HEK293 (cell line): ENCODE results near the gene MELK.

Source experiments
- CTCF ChIA-PET: fragments of 350-600 bp; formaldehyde crosslinking; extraction: SDS; loops from one replicate; lab custom pipeline; 2021; ENCODE audit warnings: antibody characterized with exemption; lab: Yijun Ruan, JAX
- POLR2A ChIA-PET: fragments of 300-600 bp; formaldehyde crosslinking; extraction: SDS; loops from one replicate; lab custom pipeline; 2020; ENCODE audit warnings: antibody characterized with exemption, inconsistent platforms; lab: Yijun Ruan, JAX
- H3K27ac ChIP-seq: fragments of 200-500 bp; sonication (Bioruptor generic); 2 replicates; pipeline ENCODE4 v1.5.1; 2014; ENCODE audit warnings: low read depth, low read length, control low read depth, inconsistent platforms; ENCODE audit errors: extremely low read depth
- H3K36me3 ChIP-seq, 2 experiments: fragments of 200-500 bp in 1 of 2; sonication (Bioruptor generic) in 1 of 2; 1 replicate in 1 of 2; 2 replicates in 1 of 2; pipeline ENCODE4 v1.5.1; 2014 to 2017; ENCODE audit warnings: inconsistent platforms in 2 of 2, low read length in 2 of 2; ENCODE audit not compliant: control insufficient read depth in 2 of 2, insufficient read depth in 1 of 2
- H3K4me1 ChIP-seq: fragments of 200-500 bp; sonication (Bioruptor generic); 2 replicates; pipeline ENCODE4 v1.5.1; 2014; ENCODE audit warnings: mild to moderate bottlenecking, low read length, inconsistent platforms; ENCODE audit not compliant: control insufficient read depth, insufficient read depth
- H3K4me3 ChIP-seq: 2 replicates; pipeline ENCODE4 v1.5.1; 2011; ENCODE audit warnings: low read depth, mild to moderate bottlenecking, control low read depth, low read length, moderate library complexity
- H3K9me3 ChIP-seq: fragments of 200-500 bp; sonication (Bioruptor generic); 2 replicates; pipeline ENCODE4 v1.5.1; 2014; ENCODE audit warnings: low read depth, low read length, inconsistent platforms; ENCODE audit not compliant: control insufficient read depth, insufficient read depth
- GLIS1 ChIP-seq: fragments of 450-650 bp; formaldehyde crosslinking; IDR thresholded peaks from 2 replicates; pipeline ENCODE4 v1.5.1; 2016; ENCODE audit warnings: missing biosample characterization, missing genetic modification characterization
- GLIS2 ChIP-seq: fragments of 450-650 bp; formaldehyde crosslinking; IDR thresholded peaks from 2 replicates; pipeline ENCODE4 v1.5.1; 2016; ENCODE audit warnings: missing biosample characterization, missing genetic modification characterization
- KLF10 ChIP-seq: fragments of 450-650 bp; IDR thresholded peaks from 2 replicates; pipeline ENCODE4 v1.5.1; 2018; ENCODE audit warnings: missing biosample characterization, mild to moderate bottlenecking, missing genetic modification characterization
- KLF9 ChIP-seq: fragments of 450-650 bp; formaldehyde crosslinking; IDR thresholded peaks from 2 replicates; pipeline ENCODE4 v1.5.1; 2016; ENCODE audit warnings: missing biosample characterization, missing genetic modification characterization, low read depth
- RBAK ChIP-seq: fragments of 450-650 bp; formaldehyde crosslinking; IDR thresholded peaks from 2 replicates; pipeline ENCODE4 v1.5.1; 2016; ENCODE audit warnings: missing biosample characterization, missing genetic modification characterization
- SP3 ChIP-seq: fragments of 450-650 bp; formaldehyde crosslinking; IDR thresholded peaks from 2 replicates; pipeline ENCODE4 v1.5.1; 2016; ENCODE audit warnings: missing biosample characterization, missing genetic modification characterization
- YY2 ChIP-seq: fragments of 450-650 bp; formaldehyde crosslinking; IDR thresholded peaks from 2 replicates; pipeline ENCODE4 v1.5.1; 2016; ENCODE audit warnings: missing biosample characterization, missing genetic modification characterization
- ZBTB20 ChIP-seq: fragments of 450-650 bp; formaldehyde crosslinking; IDR thresholded peaks from 2 replicates; pipeline ENCODE4 v1.5.1; 2016; ENCODE audit warnings: missing biosample characterization, missing genetic modification characterization
- ZBTB21 ChIP-seq: fragments of 450-650 bp; formaldehyde crosslinking; IDR thresholded peaks from 2 replicates; pipeline ENCODE4 v1.5.1; 2017; ENCODE audit warnings: missing biosample characterization, missing genetic modification characterization
- ZFHX2 ChIP-seq: fragments of 450-650 bp; formaldehyde crosslinking; conservative IDR thresholded peaks from 2 replicates; pipeline ENCODE4 v1.5.1; 2016; ENCODE audit warnings: missing biosample characterization, missing genetic modification characterization
- ZNF138 ChIP-seq: fragments of 450-650 bp; formaldehyde crosslinking; IDR thresholded peaks from 2 replicates; pipeline ENCODE4 v1.5.1; 2016; ENCODE audit warnings: missing biosample characterization, missing genetic modification characterization, borderline replicate concordance
- ZNF16 ChIP-seq: fragments of 450-650 bp; formaldehyde crosslinking; IDR thresholded peaks from 2 replicates; pipeline ENCODE4 v1.5.1; 2016; ENCODE audit warnings: low read depth, missing biosample characterization, missing genetic modification characterization
- ZNF211 ChIP-seq: fragments of 450-650 bp; formaldehyde crosslinking; IDR thresholded peaks from 2 replicates; pipeline ENCODE4 v1.5.1; 2016; ENCODE audit warnings: low read depth, missing biosample characterization, missing genetic modification characterization
- ZNF24 ChIP-seq: fragments of 450-650 bp; formaldehyde crosslinking; IDR thresholded peaks from 2 replicates; pipeline ENCODE4 v1.5.1; 2016; ENCODE audit warnings: missing biosample characterization, missing genetic modification characterization
- ZNF48 ChIP-seq: fragments of 450-650 bp; formaldehyde crosslinking; IDR thresholded peaks from 2 replicates; pipeline ENCODE4 v1.5.1; 2016; ENCODE audit warnings: missing biosample characterization, missing genetic modification characterization
- ZNF530 ChIP-seq: fragments of 450-650 bp; formaldehyde crosslinking; IDR thresholded peaks from 2 replicates; pipeline ENCODE4 v1.5.1; 2016; ENCODE audit warnings: low read depth, missing biosample characterization, missing genetic modification characterization
- ZNF548 ChIP-seq: fragments of 450-650 bp; formaldehyde crosslinking; IDR thresholded peaks from 2 replicates; pipeline ENCODE4 v1.5.1; 2016; ENCODE audit warnings: missing biosample characterization, missing genetic modification characterization
- ZNF658 ChIP-seq: fragments of 450-650 bp; formaldehyde crosslinking; IDR thresholded peaks from 2 replicates; pipeline ENCODE4; 2016; ENCODE audit warnings: missing biosample characterization, missing genetic modification characterization
- ZNF660 ChIP-seq: fragments of 450-650 bp; IDR thresholded peaks from 2 replicates; pipeline ENCODE4 v1.5.1; 2018; ENCODE audit warnings: missing biosample characterization, mild to moderate bottlenecking, missing genetic modification characterization
- ZNF776 ChIP-seq: fragments of 450-650 bp; formaldehyde crosslinking; IDR thresholded peaks from 2 replicates; pipeline ENCODE4 v1.5.0; 2017; ENCODE audit warnings: missing biosample characterization, missing genetic modification characterization, borderline replicate concordance
- ZNF792 ChIP-seq: fragments of 450-650 bp; formaldehyde crosslinking; IDR thresholded peaks from 2 replicates; pipeline ENCODE4 v1.5.1; 2016; ENCODE audit warnings: missing biosample characterization, missing genetic modification characterization
- TF ChIP-seq, protein P1 (sequence below): fragments of 450-650 bp; formaldehyde crosslinking; IDR thresholded peaks from 2 replicates; pipeline ENCODE4 v1.5.1; 2016; ENCODE audit warnings: missing biosample characterization, missing genetic modification characterization
- TF ChIP-seq, protein P2 (sequence below): fragments of 450-650 bp; formaldehyde crosslinking; IDR thresholded peaks from 2 replicates; pipeline ENCODE4 v1.5.1; 2017; ENCODE audit warnings: missing biosample characterization, missing genetic modification characterization
- TF ChIP-seq, protein P3 (sequence below): fragments of 450-650 bp; formaldehyde crosslinking; IDR thresholded peaks from 2 replicates; pipeline ENCODE4 v1.5.1; 2016; ENCODE audit warnings: missing biosample characterization, missing genetic modification characterization
- TF ChIP-seq, protein P4 (sequence below): fragments of 450-650 bp; formaldehyde crosslinking; IDR thresholded peaks from 2 replicates; pipeline ENCODE4 v1.5.1; 2016; ENCODE audit warnings: missing biosample characterization, missing genetic modification characterization, low read depth
- TF ChIP-seq, protein P5 (sequence below): fragments of 450-650 bp; formaldehyde crosslinking; optimal IDR thresholded peaks from 2 replicates; pipeline ENCODE3; 2016; ENCODE audit warnings: missing biosample characterization, mild to moderate bottlenecking, missing genetic modification characterization
- TF ChIP-seq, protein P6 (sequence below): fragments of 450-650 bp; formaldehyde crosslinking; IDR thresholded peaks from 2 replicates; pipeline ENCODE4 v1.5.1; 2016; ENCODE audit warnings: missing biosample characterization, missing genetic modification characterization, low read depth

The MELK gene

DNA sequence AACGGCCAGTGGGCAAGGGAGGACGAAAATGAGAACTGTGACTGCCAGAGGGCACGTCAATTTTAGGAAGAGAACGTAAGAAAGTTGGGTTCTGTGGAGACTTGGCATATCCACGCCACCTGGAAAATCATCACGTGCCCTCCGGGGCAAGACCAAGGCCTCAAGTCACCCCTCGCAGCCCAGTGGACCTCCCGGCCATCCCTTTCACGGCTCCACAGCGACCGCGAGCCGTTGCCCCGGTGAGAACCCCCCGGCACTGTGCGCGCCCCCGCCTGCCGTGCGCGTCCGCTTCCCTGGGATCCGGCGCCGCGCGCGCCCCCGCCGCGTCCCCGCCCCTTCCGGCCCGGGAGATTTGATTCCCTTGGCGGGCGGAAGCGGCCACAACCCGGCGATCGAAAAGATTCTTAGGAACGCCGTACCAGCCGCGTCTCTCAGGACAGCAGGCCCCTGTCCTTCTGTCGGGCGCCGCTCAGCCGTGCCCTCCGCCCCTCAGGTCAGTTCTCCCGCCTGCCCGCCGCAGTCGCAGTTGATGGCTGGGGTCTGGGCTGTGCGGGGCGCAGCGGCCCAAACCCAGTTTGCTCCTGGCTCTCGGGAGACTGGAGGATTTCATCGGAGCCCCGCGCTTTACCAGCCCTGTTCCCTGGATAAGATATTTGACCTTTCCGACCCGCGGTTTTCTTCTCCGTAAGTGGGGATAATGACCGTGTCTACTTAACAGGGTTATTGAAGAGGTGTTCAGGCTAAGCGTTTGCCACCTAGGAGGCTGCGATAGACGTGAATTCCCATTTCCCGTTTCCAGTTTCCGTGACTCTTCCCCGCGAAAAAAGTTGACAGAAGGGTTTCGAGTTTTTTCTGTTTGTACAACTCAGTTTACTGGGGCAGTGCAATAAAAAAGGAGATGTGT, at the start of gene MELK:
Gene MELK, plus strand, starts transcription at position 381 of the 904 bp plus-strand sequence. CDS start 8,787 bp downstream, outside the sequence.
- H3K4me1 ChIP-seq = peaks cover 6% of the 10 kb centered on the region; the same call in 1 of the 2 replicates
- POLR2A ChIA-PET = no interaction called here
- TF ChIP-seq KLF10 (tag by site-specific recombination) (peak; percentile 33; the same call in 1 of the 2 replicates), ZNF660 (tag by site-specific recombination) (peak; percentile 40), ZNF48 (tag by site-specific recombination) (no peak), ZNF530 (tag by site-specific recombination) (no peak), ZFHX2 (no peak), SP3 (no peak), ZNF658 (tag by site-specific recombination) (no peak), ZBTB20 (tag by site-specific recombination) (peak; percentile 52; the same call in 1 of the 2 replicates), ZBTB21 (no peak), ZNF776 (tag by site-specific recombination) (no peak), RBAK (tag by site-specific recombination) (no peak), GLIS1 (tag by site-specific recombination) (peak; percentile 57), ZNF211 (tag by site-specific recombination) (no peak), ZNF138 (tag by site-specific recombination) (no peak), ZNF16 (tag by site-specific recombination) (no peak), ZNF792 (tag by site-specific recombination) (no peak), ZNF24 (no peak), ZNF548 (tag by site-specific recombination) (no peak), YY2 (tag by site-specific recombination) (no peak), KLF9 (tag by site-specific recombination) (peak; percentile 54), GLIS2 (tag by site-specific recombination) (peak; percentile 58)
- TF ChIP-seq, protein P1, sequence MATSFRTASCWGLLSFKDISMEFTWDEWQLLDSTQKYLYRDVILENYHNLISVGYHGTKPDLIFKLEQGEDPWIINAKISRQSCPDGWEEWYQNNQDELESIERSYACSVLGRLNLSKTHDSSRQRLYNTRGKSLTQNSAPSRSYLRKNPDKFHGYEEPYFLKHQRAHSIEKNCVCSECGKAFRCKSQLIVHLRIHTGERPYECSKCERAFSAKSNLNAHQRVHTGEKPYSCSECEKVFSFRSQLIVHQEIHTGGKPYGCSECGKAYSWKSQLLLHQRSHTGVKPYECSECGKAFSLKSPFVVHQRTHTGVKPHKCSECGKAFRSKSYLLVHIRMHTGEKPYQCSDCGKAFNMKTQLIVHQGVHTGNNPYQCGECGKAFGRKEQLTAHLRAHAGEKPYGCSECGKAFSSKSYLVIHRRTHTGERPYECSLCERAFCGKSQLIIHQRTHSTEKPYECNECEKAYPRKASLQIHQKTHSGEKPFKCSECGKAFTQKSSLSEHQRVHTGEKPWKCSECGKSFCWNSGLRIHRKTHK (tag by site-specific recombination) = no peak
- TF ChIP-seq, protein P2, sequence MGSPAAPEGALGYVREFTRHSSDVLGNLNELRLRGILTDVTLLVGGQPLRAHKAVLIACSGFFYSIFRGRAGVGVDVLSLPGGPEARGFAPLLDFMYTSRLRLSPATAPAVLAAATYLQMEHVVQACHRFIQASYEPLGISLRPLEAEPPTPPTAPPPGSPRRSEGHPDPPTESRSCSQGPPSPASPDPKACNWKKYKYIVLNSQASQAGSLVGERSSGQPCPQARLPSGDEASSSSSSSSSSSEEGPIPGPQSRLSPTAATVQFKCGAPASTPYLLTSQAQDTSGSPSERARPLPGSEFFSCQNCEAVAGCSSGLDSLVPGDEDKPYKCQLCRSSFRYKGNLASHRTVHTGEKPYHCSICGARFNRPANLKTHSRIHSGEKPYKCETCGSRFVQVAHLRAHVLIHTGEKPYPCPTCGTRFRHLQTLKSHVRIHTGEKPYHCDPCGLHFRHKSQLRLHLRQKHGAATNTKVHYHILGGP (tag by site-specific recombination) = no peak
- TF ChIP-seq, protein P3, sequence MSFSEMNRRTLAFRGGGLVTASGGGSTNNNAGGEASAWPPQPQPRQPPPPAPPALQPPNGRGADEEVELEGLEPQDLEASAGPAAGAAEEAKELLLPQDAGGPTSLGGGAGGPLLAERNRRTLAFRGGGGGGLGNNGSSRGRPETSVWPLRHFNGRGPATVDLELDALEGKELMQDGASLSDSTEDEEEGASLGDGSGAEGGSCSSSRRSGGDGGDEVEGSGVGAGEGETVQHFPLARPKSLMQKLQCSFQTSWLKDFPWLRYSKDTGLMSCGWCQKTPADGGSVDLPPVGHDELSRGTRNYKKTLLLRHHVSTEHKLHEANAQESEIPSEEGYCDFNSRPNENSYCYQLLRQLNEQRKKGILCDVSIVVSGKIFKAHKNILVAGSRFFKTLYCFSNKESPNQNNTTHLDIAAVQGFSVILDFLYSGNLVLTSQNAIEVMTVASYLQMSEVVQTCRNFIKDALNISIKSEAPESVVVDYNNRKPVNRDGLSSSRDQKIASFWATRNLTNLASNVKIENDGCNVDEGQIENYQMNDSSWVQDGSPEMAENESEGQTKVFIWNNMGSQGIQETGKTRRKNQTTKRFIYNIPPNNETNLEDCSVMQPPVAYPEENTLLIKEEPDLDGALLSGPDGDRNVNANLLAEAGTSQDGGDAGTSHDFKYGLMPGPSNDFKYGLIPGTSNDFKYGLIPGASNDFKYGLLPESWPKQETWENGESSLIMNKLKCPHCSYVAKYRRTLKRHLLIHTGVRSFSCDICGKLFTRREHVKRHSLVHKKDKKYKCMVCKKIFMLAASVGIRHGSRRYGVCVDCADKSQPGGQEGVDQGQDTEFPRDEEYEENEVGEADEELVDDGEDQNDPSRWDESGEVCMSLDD (tag by site-specific recombination) = no peak
- TF ChIP-seq, protein P4, sequence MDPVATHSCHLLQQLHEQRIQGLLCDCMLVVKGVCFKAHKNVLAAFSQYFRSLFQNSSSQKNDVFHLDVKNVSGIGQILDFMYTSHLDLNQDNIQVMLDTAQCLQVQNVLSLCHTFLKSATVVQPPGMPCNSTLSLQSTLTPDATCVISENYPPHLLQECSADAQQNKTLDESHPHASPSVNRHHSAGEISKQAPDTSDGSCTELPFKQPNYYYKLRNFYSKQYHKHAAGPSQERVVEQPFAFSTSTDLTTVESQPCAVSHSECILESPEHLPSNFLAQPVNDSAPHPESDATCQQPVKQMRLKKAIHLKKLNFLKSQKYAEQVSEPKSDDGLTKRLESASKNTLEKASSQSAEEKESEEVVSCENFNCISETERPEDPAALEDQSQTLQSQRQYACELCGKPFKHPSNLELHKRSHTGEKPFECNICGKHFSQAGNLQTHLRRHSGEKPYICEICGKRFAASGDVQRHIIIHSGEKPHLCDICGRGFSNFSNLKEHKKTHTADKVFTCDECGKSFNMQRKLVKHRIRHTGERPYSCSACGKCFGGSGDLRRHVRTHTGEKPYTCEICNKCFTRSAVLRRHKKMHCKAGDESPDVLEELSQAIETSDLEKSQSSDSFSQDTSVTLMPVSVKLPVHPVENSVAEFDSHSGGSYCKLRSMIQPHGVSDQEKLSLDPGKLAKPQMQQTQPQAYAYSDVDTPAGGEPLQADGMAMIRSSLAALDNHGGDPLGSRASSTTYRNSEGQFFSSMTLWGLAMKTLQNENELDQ (tag by site-specific recombination) = no peak
- TF ChIP-seq, protein P5, sequence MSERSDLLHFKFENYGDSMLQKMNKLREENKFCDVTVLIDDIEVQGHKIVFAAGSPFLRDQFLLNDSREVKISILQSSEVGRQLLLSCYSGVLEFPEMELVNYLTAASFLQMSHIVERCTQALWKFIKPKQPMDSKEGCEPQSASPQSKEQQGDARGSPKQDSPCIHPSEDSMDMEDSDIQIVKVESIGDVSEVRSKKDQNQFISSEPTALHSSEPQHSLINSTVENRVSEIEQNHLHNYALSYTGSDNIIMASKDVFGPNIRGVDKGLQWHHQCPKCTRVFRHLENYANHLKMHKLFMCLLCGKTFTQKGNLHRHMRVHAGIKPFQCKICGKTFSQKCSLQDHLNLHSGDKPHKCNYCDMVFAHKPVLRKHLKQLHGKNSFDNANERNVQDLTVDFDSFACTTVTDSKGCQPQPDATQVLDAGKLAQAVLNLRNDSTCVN (tag by site-specific recombination) = peak; percentile 79
- TF ChIP-seq, protein P6, sequence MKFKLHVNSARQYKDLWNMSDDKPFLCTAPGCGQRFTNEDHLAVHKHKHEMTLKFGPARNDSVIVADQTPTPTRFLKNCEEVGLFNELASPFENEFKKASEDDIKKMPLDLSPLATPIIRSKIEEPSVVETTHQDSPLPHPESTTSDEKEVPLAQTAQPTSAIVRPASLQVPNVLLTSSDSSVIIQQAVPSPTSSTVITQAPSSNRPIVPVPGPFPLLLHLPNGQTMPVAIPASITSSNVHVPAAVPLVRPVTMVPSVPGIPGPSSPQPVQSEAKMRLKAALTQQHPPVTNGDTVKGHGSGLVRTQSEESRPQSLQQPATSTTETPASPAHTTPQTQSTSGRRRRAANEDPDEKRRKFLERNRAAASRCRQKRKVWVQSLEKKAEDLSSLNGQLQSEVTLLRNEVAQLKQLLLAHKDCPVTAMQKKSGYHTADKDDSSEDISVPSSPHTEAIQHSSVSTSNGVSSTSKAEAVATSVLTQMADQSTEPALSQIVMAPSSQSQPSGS (tag by site-specific recombination) = no peak

More for the DNA sequence above, at the start of gene MELK:
- H3K4me3 ChIP-seq = peak within 1 kb of the TSS; percentile 76
- H3K36me3 ChIP-seq = peaks cover 6 to 10% of the 10 kb centered on the region in 2 experiments; a peak in 2 of 3 replicates
- CTCF ChIA-PET = no interaction called here
- H3K27ac ChIP-seq = peak within 1 kb of the TSS; percentile 81
- H3K9me3 ChIP-seq = no peaks in the 10 kb centered on the region
